MM.1S (cell line): ENCODE data around the gene TP53BP2.

Experiments
- DNase-seq: peaks from one replicate; pipeline ENCODE4 v3.0.0-alpha.2; 2015
- H2AFZ ChIP-seq: fragments of 300-600 bp; sonication (generic); 2 replicates; pipeline ENCODE4 v1.6.0; 2016; ENCODE audit warnings: antibody characterized with exemption, low read length
- H3F3A ChIP-seq: fragments of 300-600 bp; sonication (generic); 2 replicates; pipeline ENCODE4 v1.6.1; 2016; ENCODE audit warnings: mild to moderate bottlenecking, antibody characterized with exemption, low read length, moderate library complexity, mixed read lengths; ENCODE audit not compliant: insufficient read depth
- H3K27ac ChIP-seq: fragments of 300-600 bp; sonication (generic); 2 replicates; pipeline ENCODE4 v1.5.1; 2016; ENCODE audit warnings: mild to moderate bottlenecking, low read length
- H3K27me3 ChIP-seq: fragments of 300-600 bp; sonication (generic); replicated peaks from 2 replicates; pipeline ENCODE4 v1.6.0; 2016; ENCODE audit warnings: low read length; ENCODE audit not compliant: insufficient read depth
- H3K36me3 ChIP-seq: fragments of 300-600 bp; sonication (generic); replicated peaks from 2 replicates; pipeline ENCODE4 v1.6.1; 2016; ENCODE audit warnings: mild to moderate bottlenecking, low read length, mixed read lengths; ENCODE audit not compliant: insufficient read depth
- H3K4me1 ChIP-seq: fragments of 300-600 bp; sonication (generic); 2 replicates; pipeline ENCODE4 v1.6.1; 2016; ENCODE audit warnings: low read length, mixed read lengths
- H3K4me2 ChIP-seq: fragments of 300-600 bp; sonication (generic); 2 replicates; pipeline ENCODE4 v1.6.0; 2016; ENCODE audit warnings: low read depth, low read length
- H3K4me3 ChIP-seq: fragments of 300-600 bp; sonication (generic); 2 replicates; pipeline ENCODE4 v1.5.1; 2016; ENCODE audit warnings: low read length, mixed read lengths
- H3K79me2 ChIP-seq: fragments of 300-600 bp; sonication (generic); 2 replicates; pipeline ENCODE4 v1.6.1; 2016; ENCODE audit warnings: mixed run types, low read length, mixed read lengths
- H3K9ac ChIP-seq: fragments of 300-600 bp; sonication (generic); 2 replicates; pipeline ENCODE4 v1.6.1; 2016; ENCODE audit warnings: low read length, mixed read lengths
- H3K9me2 ChIP-seq: fragments of 300-600 bp; sonication (generic); replicated peaks from 2 replicates; pipeline ENCODE4 v1.6.1; 2016; ENCODE audit warnings: mild to moderate bottlenecking, low read length, mixed read lengths; ENCODE audit not compliant: insufficient read depth
- H3K9me3 ChIP-seq: fragments of 300-600 bp; sonication (generic); replicated peaks from 2 replicates; pipeline ENCODE4 v1.6.1; 2016; ENCODE audit warnings: mild to moderate bottlenecking, low read length, mixed read lengths; ENCODE audit not compliant: insufficient read depth
- H4K20me1 ChIP-seq: fragments of 300-600 bp; sonication (generic); 2 replicates; pipeline ENCODE4 v1.6.1; 2016; ENCODE audit warnings: mild to moderate bottlenecking, low read length, moderate library complexity, mixed read lengths; ENCODE audit not compliant: insufficient read depth
- CTCF ChIP-seq: fragments of 300-600 bp; sonication (generic); IDR thresholded peaks from 2 replicates; pipeline ENCODE4 v1.5.1; 2016; ENCODE audit warnings: antibody characterized with exemption, low read length, mixed read lengths
- EZH2 ChIP-seq: fragments of 300-600 bp; sonication (generic); optimal IDR thresholded peaks from 2 replicates; pipeline ENCODE3; 2017; ENCODE audit warnings: low read depth, mild to moderate bottlenecking, antibody characterized with exemption, low read length, mixed read lengths
- EZH2phosphoT487 ChIP-seq: fragments of 300-600 bp; sonication (generic); IDR thresholded peaks from 2 replicates; pipeline ENCODE4 v1.6.1; 2018; ENCODE audit warnings: antibody characterized with exemption, low read length

Gene TP53BP2

GRCh38 chr1:223780318-223780717 is 65.4 kb downstream of the TP53BP2 start:
- H3K4me3 ChIP-seq: no peak overlapping the region
- no peak for TF ChIP-seq CTCF
- H3K4me1 ChIP-seq: no peaks in the 10 kb centered on the region
- H3K79me2 ChIP-seq: no peaks in the 10 kb centered on the region
- H3F3A ChIP-seq: no peaks in the 10 kb centered on the region
- no peaks in the 10 kb centered on the region for H3K9me2 ChIP-seq
- H3K4me2 ChIP-seq: no peak overlapping the region
- no peaks in the 10 kb centered on the region for H4K20me1 ChIP-seq
- H3K36me3 ChIP-seq: no peaks in the 10 kb centered on the region
- H3K9ac ChIP-seq: no peak overlapping the region
- H3K27me3 ChIP-seq: no peaks in the 10 kb centered on the region
- H2AFZ ChIP-seq: no peak overlapping the region
- no peak for DNase-seq
- H3K27ac ChIP-seq: no peak overlapping the region
- no peaks in the 10 kb centered on the region for H3K9me3 ChIP-seq

GRCh38 chr1:223776826-223777454 is 68.8 kb downstream of the TP53BP2 start:
- Histone ChIP-seq H4K20me1 (no peaks in the 10 kb centered on the region), H3K27ac (no peak overlapping the region), H3K79me2 (no peaks in the 10 kb centered on the region), H3K36me3 (no peaks in the 10 kb centered on the region), H3K9ac (no peak overlapping the region), H2AFZ (no peak overlapping the region), H3K4me1 (no peaks in the 10 kb centered on the region), H3F3A (no peaks in the 10 kb centered on the region), H3K9me2 (no peaks in the 10 kb centered on the region), H3K4me3 (no peak overlapping the region), H3K9me3 (no peaks in the 10 kb centered on the region), H3K27me3 (no peaks in the 10 kb centered on the region), H3K4me2 (no peak overlapping the region)
- no peak for DNase-seq
- TF ChIP-seq EZH2 (no peak), CTCF (no peak), EZH2phosphoT487 (no peak)

- no peak overlapping the region for H3K27ac ChIP-seq
- no peak overlapping the region for H3K9ac ChIP-seq
- H3F3A ChIP-seq: no peaks in the 10 kb centered on the region
- no peak overlapping the region for H3K4me2 ChIP-seq
- no peaks in the 10 kb centered on the region for H3K4me1 ChIP-seq
- no peaks in the 10 kb centered on the region for H3K9me2 ChIP-seq
- H3K4me3 ChIP-seq: no peak overlapping the region
- H3K27me3 ChIP-seq: no peaks in the 10 kb centered on the region
- no peak overlapping the region for H2AFZ ChIP-seq
- H3K36me3 ChIP-seq: no peaks in the 10 kb centered on the region
- DNase-seq: no peak
- H3K79me2 ChIP-seq: no peaks in the 10 kb centered on the region
- no peaks in the 10 kb centered on the region for H4K20me1 ChIP-seq
- H3K9me3 ChIP-seq: no peaks in the 10 kb centered on the region
- TF ChIP-seq EZH2 (no peak), CTCF (no peak), EZH2phosphoT487 (no peak)
These were observed 69.5 kb downstream of the TP53BP2 start for GRCh38 chr1:223776075-223776814.
